HepG2 (cell line): ENCODE measurements around the gene AKAP1. TPM values are rescaled to one million over a fixed set of nuclear protein-coding genes. Genes with fewer than 3 reads are reported as not detected.

Experiments
- ATAC-seq: fragments of 200-7000 bp; cut with Tn5 transposase; 3 replicates; pipeline ENCODE4 v1.9.1; 2020; ENCODE audit warnings: mild to moderate bottlenecking, moderate library complexity
- BruUV-seq: library from RNA; stranded (reverse); fragments of 400-500 nt; replicated peaks from 2 replicates; lab custom pipeline; 2021; lab: Mats Ljungman, UMichigan
- CTCF ChIA-PET: fragments of 300-600 bp; formaldehyde crosslinking; extraction: SDS; loops from one replicate; lab custom pipeline; 2021; ENCODE audit warnings: low total read pairs, inconsistent platforms, low intra/inter-chr PET ratio; lab: Yijun Ruan, JAX
- POLR2A ChIA-PET: fragments of 350-600 bp; sonication (Branson Sonifier 250); formaldehyde crosslinking; loops from one replicate; lab custom pipeline; 2020; ENCODE audit warnings: antibody characterized with exemption, inconsistent platforms; lab: Yijun Ruan, JAX
- DNase-seq: peaks from one replicate; pipeline ENCODE4 v3.0.0-alpha.2; 2015; ENCODE audit warnings: low spot score
- FAIRE-seq: peaks from 3 replicates; lab custom pipeline; 2011; peaks lifted over from hg19 to GRCh38; lab: Jason Lieb, UNC
- H2AFZ ChIP-seq: one replicate; pipeline ENCODE4 v1.6.1; 2011; ENCODE audit warnings: low read length, inconsistent platforms
- H3K27ac ChIP-seq: fragments of 300-600 bp; 3 replicates; pipeline ENCODE4 v1.8.0; 2011; ENCODE audit warnings: mixed run types, mild to moderate bottlenecking, mixed read lengths, low read length, inconsistent platforms; ENCODE audit not compliant: insufficient read depth; ENCODE audit errors: extremely low read length
- H3K27me3 ChIP-seq, 2 experiments: fragments of 200-600 bp in 1 of 2; 2 replicates in 1 of 2; 3 replicates in 1 of 2; pipeline versions ENCODE4 v1.6.0 to v1.8.0; 2011; ENCODE audit warnings: low read length in 2 of 2, mild to moderate bottlenecking in 2 of 2, moderate library complexity in 2 of 2, inconsistent platforms in 1 of 2; ENCODE audit not compliant: insufficient read depth in 2 of 2, control insufficient read depth in 1 of 2
- H3K36me3 ChIP-seq, 2 experiments: fragments of 200-600 bp in 1 of 2; replicated peaks in 1 of 2; 2 replicates in 1 of 2; 3 replicates in 1 of 2; pipeline versions ENCODE4 v1.5.1 to v1.8.0; 2011; ENCODE audit warnings: low read length in 2 of 2, inconsistent platforms in 1 of 2; ENCODE audit not compliant: insufficient read depth in 2 of 2, control insufficient read depth in 1 of 2
- H3K4me1 ChIP-seq: 2 replicates; pipeline ENCODE4 v1.5.1; 2012; ENCODE audit warnings: low read length, inconsistent platforms; ENCODE audit not compliant: insufficient read depth
- H3K4me2 ChIP-seq: 2 replicates; pipeline ENCODE4 v1.6.0; 2011; ENCODE audit warnings: low read depth, low read length, inconsistent platforms
- H3K4me3 ChIP-seq, 3 experiments: fragments of 200-600 bp in 1 of 3; sonication (generic), shearing (Covaris generic) in 1 of 3; replicated peaks in 1 of 3; 2 replicates each; pipeline ENCODE4 v1.5.1; 2011 to 2016; ENCODE audit warnings: low read length in 3 of 3, inconsistent platforms in 2 of 3, low read depth in 2 of 3, mild to moderate bottlenecking in 2 of 3, control low read depth in 1 of 3, mixed read lengths in 1 of 3; ENCODE audit not compliant: insufficient read depth in 1 of 3
- H3K79me2 ChIP-seq: one replicate; pipeline ENCODE4 v1.6.1; 2011; ENCODE audit warnings: low read length, inconsistent platforms; ENCODE audit not compliant: insufficient read depth
- H3K9ac ChIP-seq: 2 replicates; pipeline ENCODE4 v1.6.0; 2011; ENCODE audit warnings: mild to moderate bottlenecking, low read depth, low read length, inconsistent platforms; ENCODE audit not compliant: insufficient read depth
- H3K9me3 ChIP-seq: 2 replicates; pipeline ENCODE4 v1.5.1; 2012; ENCODE audit warnings: mild to moderate bottlenecking, low read length
- H4K20me1 ChIP-seq: 2 replicates; pipeline ENCODE4 v1.6.0; 2011; ENCODE audit warnings: inconsistent platforms, mild to moderate bottlenecking, low read length, moderate library complexity; ENCODE audit not compliant: insufficient read depth
- FOXK1 ChIP-seq: sonication (generic); formaldehyde crosslinking; IDR thresholded peaks from 2 replicates; pipeline ENCODE4 v1.4.0; 2020; ENCODE audit warnings: low read depth, missing genetic modification reagents, borderline replicate concordance
- GABPB1 ChIP-seq: IDR thresholded peaks from 2 replicates; pipeline ENCODE4 v1.6.1; 2016; ENCODE audit warnings: mild to moderate bottlenecking, missing genetic modification reagents, moderate library complexity, missing compliant biosample characterization
- HOXA3 ChIP-seq: sonication (generic); formaldehyde crosslinking; IDR thresholded peaks from 2 replicates; pipeline ENCODE4 v1.5.0; 2020; ENCODE audit warnings: missing genetic modification reagents
- KAT8 ChIP-seq: IDR thresholded peaks from 2 replicates; pipeline ENCODE4 v1.6.1; 2016; ENCODE audit warnings: missing genetic modification reagents, missing compliant biosample characterization
- NFE2L2 ChIP-seq: fragments of 150-350 bp; IDR thresholded peaks from 2 replicates; pipeline ENCODE4 v1.6.1; 2014; ENCODE audit warnings: low read length
- SNAI1 ChIP-seq: sonication (generic); formaldehyde crosslinking; IDR thresholded peaks from 2 replicates; pipeline ENCODE4 v1.5.0; 2020; ENCODE audit warnings: mild to moderate bottlenecking, missing genetic modification reagents, borderline replicate concordance
- ZFX ChIP-seq: sonication (generic); formaldehyde crosslinking; IDR thresholded peaks from 2 replicates; pipeline ENCODE4 v1.4.0; 2020; ENCODE audit warnings: mild to moderate bottlenecking, low read depth, missing genetic modification reagents, moderate library complexity
- ZNF446 ChIP-seq: sonication (generic); formaldehyde crosslinking; IDR thresholded peaks from 2 replicates; pipeline ENCODE4 v1.5.0; 2020; ENCODE audit warnings: mild to moderate bottlenecking, missing genetic modification reagents
- ZNF589 ChIP-seq: sonication (generic); formaldehyde crosslinking; conservative IDR thresholded peaks from 2 replicates; pipeline ENCODE4 v1.8.0; 2022; ENCODE audit warnings: mild to moderate bottlenecking, moderate library complexity, missing genetic modification reagents
- ZSCAN31 ChIP-seq: sonication (generic); formaldehyde crosslinking; IDR thresholded peaks from 2 replicates; pipeline ENCODE4 v1.5.0; 2020; ENCODE audit warnings: low read depth, mild to moderate bottlenecking, missing genetic modification reagents
- WGBS: methylation state at CpG from one replicate; pipeline ENCODE4 v1.1.6; 2017; ENCODE audit warnings: low lambda C conversion rate; 5-methylcytosine and 5-hydroxymethylcytosine counted together
- in situ Hi-C: cut with HindIII; loops from 2 replicates; pipeline ENCODE4 v1.10.0; 2017; ENCODE audit warnings: low pct_unique_long_range_greater_than_20kb; ENCODE audit not compliant: extremely low pct_ligation_motif_present
- intact Hi-C: fragments of 100-400 bp; cut with micrococcal nuclease; formaldehyde crosslinking; loops from one replicate; pipeline ENCODE4 v1.10.0; 2022; ENCODE audit not compliant: unreplicated experiment
- polyA plus RNA-seq, 8 experiments: library from polyadenylated mRNA; depleted of rRNA in 3 of 8; stranded (reverse) in 7 of 8; unstranded in 1 of 8; fragments of >200 nt; fragmentation: Illumina TruSeq in 4 of 8; extraction: Trizol in 4 of 8; gene quantifications; 2 replicates each; pipeline versions ENCODE4 v1.2.1 to v1.2.3, GENCODE V29; 2011 to 2016; ENCODE audit warnings: low read depth in 4 of 8, missing spikeins in 1 of 8, mixed read lengths in 1 of 8; ENCODE audit not compliant: insufficient read depth in 1 of 8
- total RNA-seq, 5 experiments: library from RNA; depleted of rRNA; stranded (reverse); fragments of >200 nt; fragmentation: Illumina TruSeq; extraction: Trizol; gene quantifications; 2 replicates each; pipeline ENCODE4 v1.2.3, GENCODE V29; 2016; ENCODE audit warnings: low read depth in 1 of 5
- TF ChIP-seq, protein P1 (sequence below): IDR thresholded peaks from 2 replicates; pipeline ENCODE4 v1.4.0; 2020; ENCODE audit warnings: mild to moderate bottlenecking, missing genetic modification reagents

Gene AKAP1
- total and polyA plus RNA-seq, 2 of the 13 experiments (the other 11 are each of a cell fraction or from before 2014, with no cell fraction given): 101 to 131 TPM

DNA sequence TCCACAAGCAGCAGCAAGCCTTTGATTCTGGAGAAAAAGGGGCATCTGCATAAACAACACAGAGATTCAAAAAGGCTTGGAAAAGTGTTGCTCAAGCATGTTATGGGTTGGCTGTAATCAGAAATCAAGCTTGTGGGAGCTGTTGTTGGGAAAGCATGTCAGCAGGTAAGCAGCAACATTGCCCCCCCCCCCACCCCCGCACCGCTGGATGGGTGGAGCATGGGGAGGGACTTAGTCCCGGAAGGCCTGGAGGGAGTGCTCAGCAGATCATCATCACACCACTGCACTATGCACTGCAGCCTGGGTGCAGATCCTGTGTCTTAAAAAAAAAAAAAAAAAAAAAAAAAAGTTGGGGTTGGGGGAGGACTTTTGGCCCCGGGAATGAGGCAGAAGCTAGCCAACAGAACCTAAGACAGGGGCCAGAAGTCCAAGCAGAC lies 16.8 kb upstream of the AKAP1 start (continued):
- TF ChIP-seq FOXK1 (CRISPR knock-in tag): 0 out of 2 replicates have a peak, but pooled peaks have one; percentile 22
- TF ChIP-seq GABPB1: peak; percentile 59
- TF ChIP-seq ZFX (CRISPR knock-in tag): peak; percentile 72
- TF ChIP-seq, protein P1, sequence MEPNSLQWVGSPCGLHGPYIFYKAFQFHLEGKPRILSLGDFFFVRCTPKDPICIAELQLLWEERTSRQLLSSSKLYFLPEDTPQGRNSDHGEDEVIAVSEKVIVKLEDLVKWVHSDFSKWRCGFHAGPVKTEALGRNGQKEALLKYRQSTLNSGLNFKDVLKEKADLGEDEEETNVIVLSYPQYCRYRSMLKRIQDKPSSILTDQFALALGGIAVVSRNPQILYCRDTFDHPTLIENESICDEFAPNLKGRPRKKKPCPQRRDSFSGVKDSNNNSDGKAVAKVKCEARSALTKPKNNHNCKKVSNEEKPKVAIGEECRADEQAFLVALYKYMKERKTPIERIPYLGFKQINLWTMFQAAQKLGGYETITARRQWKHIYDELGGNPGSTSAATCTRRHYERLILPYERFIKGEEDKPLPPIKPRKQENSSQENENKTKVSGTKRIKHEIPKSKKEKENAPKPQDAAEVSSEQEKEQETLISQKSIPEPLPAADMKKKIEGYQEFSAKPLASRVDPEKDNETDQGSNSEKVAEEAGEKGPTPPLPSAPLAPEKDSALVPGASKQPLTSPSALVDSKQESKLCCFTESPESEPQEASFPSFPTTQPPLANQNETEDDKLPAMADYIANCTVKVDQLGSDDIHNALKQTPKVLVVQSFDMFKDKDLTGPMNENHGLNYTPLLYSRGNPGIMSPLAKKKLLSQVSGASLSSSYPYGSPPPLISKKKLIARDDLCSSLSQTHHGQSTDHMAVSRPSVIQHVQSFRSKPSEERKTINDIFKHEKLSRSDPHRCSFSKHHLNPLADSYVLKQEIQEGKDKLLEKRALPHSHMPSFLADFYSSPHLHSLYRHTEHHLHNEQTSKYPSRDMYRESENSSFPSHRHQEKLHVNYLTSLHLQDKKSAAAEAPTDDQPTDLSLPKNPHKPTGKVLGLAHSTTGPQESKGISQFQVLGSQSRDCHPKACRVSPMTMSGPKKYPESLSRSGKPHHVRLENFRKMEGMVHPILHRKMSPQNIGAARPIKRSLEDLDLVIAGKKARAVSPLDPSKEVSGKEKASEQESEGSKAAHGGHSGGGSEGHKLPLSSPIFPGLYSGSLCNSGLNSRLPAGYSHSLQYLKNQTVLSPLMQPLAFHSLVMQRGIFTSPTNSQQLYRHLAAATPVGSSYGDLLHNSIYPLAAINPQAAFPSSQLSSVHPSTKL (CRISPR knock-in tag): 0 out of 2 replicates have a peak, but pooled peaks have one; percentile 23
- TF ChIP-seq KAT8 (CRISPR knock-in tag): 0 out of 2 replicates have a peak, but pooled peaks have one; percentile 24
- no peak for TF ChIP-seq ZNF589 (CRISPR knock-in tag)
- TF ChIP-seq HOXA3 (CRISPR knock-in tag): no peak

DNA sequence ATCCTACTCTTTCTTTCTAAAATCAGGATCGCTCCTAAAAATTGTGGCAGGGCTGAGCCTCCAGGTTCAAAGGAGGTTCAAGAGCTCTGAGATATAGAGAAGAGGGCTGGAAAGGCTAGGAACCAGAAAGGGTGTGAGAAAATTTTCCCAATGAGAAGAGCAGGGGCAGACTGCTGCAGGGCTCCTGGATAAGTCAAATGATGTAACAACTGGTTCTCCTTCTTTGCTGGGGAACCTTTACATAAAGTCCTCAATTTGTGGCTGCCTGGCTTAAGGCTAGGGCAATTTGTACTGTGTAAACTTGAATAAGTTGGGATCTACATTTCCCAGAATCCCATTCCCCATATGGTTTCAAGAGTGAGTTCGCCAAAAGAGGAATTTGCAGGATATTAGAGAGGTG lies 16.3 kb upstream of the AKAP1 start:
- POLR2A ChIA-PET: interaction anchor here (0.9 kb wide), 1 partner anchor 16 kb away, joined by 3 read pairs; no protein-coding TSS in a partner anchor
- CTCF ChIA-PET: no interaction called here
- Histone ChIP-seq H3K4me3 (peak overlapping the region in 1 of 3 experiments; percentile 31; a peak in 3 of 6 replicates), H2AFZ (peak overlapping the region; percentile 85), H3K27ac (no peak overlapping the region), H3K4me2 (peak overlapping the region; percentile 63), H3K4me1 (peaks cover 31% of the 10 kb centered on the region), H3K36me3 (no peaks in the 10 kb centered on the region), H3K9ac (peak overlapping the region; percentile 4; the same call in 1 of the 2 replicates), H3K9me3 (no peaks in the 10 kb centered on the region), H3K27me3 (peaks cover 0 to 1% of the 10 kb centered on the region in 2 experiments; a peak in 1 of 5 replicates), H4K20me1 (no peaks in the 10 kb centered on the region), H3K79me2 (no peaks in the 10 kb centered on the region)
- TF ChIP-seq SNAI1 (CRISPR knock-in tag) (0 out of 2 replicates have a peak, but pooled peaks have one; percentile 46), ZNF446 (CRISPR knock-in tag) (no peak), ZSCAN31 (0 out of 2 replicates have a peak, but pooled peaks have one; percentile 26), NFE2L2 (no peak)
- DNase-seq (no peak), ATAC-seq (peak; percentile 39), FAIRE-seq (no peak)
- no TSS peak for BruUV-seq
- 55% methylated on average over 2 of the region's 2 CpGs for WGBS
- intact Hi-C loops: no loop called here
- in situ Hi-C loops: no loop called here
